GOT3 (cell line): ENCODE data around the gene MAN2A1.
"Not testable (repeated sequence)": the region's sequence is repeated elsewhere in the genome, so short reads cannot be mapped to it uniquely, and the experiment has no call there.

ENCODE experiments used
- DNase-seq: peaks from one replicate; lab custom pipeline; 2025; ENCODE audit warnings: mixed read lengths; lab: John Stamatoyannopoulos, UW

MAN2A1 gene

DNA sequence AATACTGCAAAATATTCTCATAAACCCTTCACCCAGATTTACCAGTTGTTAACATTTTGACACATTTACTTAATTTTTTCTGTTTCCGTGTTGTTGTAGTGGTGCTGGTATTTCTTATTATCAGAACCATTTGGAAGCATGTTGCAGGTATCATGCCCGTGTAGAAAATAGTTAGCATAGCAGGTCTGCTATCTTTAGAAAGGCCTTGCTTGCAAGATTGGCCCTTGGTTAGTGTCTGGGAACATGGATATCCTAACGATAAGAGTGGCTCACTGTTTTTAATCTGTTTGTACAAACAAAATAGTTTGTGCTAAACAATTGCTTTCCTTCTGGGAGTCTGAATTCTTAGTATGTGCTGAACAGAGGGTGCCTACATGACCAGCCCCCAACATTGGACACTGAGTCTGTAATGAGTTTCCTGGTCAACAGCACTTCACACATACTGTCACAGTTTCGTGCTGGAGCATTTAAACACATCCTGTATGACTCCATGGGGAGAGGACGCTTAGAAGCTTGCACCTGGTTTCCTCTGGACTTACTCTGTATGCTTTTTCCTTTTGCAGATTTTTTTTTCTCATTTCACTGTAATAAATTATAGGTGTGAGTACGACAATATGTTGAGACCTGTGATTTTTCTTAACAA lies 66.9 kb downstream of the MAN2A1 start:
- no peak for DNase-seq

- no peak for DNase-seq
Observed at GRCh38 chr5:109757490-109757889, 67.8 kb downstream of the MAN2A1 start.

DNA sequence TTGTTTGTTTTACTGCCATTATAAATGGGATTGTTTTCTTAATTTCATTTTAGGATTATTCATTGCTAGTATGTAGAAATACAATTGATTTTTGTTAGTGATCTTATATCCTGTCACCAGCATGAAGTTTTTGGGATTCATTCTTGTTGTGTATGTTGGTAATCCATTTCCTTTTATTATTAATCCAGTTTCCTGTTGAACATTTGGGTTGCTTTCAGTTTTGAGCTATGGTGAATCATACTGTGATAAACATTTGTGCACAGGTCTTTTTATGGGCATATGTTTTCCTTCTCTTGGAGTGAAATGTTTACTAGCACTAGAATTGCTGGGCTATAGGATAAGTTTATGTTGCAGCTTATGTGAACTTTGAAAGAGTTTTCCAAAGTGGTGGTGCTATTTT lies 69.6 kb downstream of the MAN2A1 start:
- DNase-seq = no peak

GRCh38 chr5:109760130-109760529 lies 70.4 kb downstream of the MAN2A1 start:
- DNase-seq = not testable (repeated sequence)

GRCh38 chr5:109762821-109763220 lies 73.1 kb downstream of the MAN2A1 start:
- DNase-seq = no peak

- no peak for DNase-seq
Observed at GRCh38 chr5:109767184-109767995, 77.7 kb downstream of the MAN2A1 start.

- DNase-seq = no peak
Observed at GRCh38 chr5:109767997-109768396, 78.3 kb downstream of the MAN2A1 start.

GRCh38 chr5:109769597-109770291 lies 80.0 kb downstream of the MAN2A1 start:
- no peak for DNase-seq

GRCh38 chr5:109775130-109775529 lies 85.4 kb downstream of the MAN2A1 start:
- DNase-seq = no peak

DNA sequence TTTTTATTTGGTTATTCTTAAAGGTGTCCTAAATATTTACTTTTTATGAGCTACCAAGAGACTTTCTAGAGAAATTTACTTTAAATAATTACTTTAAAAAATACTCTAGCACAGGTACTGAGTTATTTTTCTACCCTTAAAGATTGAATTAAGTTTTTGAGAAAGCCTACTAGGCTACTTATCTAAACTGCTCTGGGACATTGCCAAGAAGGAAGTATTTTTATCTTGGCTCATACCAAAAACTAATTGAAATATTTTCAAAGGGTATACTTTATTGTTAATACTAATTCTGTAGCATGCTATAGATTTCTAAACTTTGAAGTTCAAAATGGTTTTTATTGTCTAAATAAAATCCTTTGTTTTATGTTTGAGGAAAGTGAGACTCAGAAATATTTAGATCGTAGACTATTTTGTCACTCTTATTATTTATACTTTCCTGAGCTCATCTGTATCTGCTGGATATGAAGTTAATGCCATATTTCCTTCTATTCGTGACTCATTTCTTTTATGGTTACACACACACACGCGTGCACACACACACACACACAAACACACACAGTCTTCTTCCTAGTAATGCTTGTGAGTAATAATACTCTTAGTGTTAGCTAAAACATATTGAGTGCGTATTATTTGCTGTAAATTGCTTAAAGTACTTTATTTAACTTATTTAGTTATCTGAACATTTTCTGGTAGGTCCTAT lies 89.5 kb downstream of the MAN2A1 start:
- DNase-seq = no peak

GRCh38 chr5:109784687-109785086 lies 95.0 kb downstream of the MAN2A1 start:
- no peak for DNase-seq

DNA sequence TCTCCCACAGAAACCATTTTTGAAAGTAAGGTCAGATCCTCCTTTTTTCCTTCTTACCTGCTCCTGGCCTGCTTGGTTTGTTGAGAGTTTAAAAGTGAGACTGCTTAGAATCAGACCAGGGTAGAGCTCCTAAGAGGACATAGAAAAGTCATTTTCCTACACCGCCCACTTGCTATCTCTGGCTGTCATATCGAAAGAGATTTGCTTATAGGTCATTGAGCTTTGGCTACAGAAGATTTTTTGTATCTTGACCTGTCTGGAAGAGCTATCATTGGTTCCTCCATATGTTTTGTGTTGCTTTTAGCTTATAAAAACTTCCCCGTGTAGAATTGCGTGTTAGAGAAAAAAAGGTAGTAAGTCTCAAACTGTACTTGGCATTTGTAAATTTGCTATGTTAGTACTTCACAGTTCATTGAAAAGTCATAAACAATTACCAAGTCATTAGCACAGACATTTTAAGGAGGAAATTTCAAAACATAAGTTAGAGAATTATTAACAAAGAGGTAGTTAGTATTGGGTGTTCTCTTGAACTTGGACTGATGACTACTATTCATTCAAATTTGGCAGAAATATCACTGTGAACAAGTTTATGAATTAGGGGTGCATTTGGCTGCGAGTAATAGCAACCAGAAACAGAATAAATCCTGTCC lies 96.6 kb downstream of the MAN2A1 start:
- DNase-seq = no peak

DNA sequence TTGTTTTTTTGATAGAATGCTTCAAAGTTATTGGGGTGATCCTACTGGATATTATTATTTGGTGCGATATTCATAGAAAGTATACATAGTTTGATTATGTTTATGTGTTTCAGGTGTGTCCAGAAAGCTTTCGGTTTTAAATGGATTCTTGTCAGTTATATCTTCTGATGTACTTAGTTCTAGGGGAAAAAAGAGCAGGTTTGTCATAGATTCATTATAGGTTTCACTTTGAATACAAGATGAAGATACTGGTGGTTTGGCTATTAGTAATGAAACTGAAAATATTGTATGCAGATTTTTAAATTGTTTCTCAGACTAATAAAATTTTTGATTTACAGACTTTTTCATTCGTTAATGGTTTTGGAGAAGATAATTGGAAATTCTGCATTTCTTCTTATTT lies 98.9 kb downstream of the MAN2A1 start:
- no peak for DNase-seq

DNA sequence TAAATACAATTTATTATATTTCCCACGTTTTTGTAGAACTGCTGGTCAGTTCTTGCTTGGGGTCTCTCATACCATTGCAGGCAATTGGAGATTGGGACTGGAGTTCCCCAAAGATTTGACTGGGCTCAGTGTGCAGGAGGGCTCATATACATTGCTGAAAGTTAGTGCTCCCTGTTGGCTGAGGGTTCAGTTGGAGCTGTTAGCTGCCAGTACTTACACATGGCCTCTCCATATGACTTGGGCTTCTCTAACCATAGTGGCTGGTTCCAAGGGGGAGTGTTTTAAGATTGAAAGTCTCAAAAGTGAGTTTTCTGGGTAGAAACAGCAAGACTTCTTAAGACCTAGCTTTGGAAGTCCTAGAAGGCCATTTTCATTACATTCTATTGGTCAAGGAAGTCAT lies 102.9 kb downstream of the MAN2A1 start:
- no peak for DNase-seq

- no peak for DNase-seq
Observed at GRCh38 chr5:109803854-109804253, 114.1 kb downstream of the MAN2A1 start.

GRCh38 chr5:109805472-109805871 lies 115.7 kb downstream of the MAN2A1 start:
- no peak for DNase-seq

DNA sequence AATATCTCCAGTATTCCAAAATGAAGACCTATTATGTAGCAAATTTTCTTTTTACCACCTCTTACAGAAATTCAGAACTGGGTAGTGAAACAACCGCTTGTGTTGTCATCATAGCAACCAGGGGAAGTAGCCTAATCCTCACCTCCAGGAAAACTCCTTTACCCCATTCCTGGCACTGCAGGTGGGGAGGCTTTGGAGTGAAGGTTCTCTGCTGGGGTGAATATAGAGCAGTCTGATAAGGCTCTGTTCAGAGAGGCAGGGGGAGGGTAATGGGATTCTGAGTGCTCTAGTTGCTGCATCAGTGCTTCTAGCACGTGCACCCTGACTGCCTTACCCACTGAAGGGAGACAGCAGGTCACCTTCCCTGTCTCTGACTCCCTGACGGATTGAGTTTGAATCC lies 116.2 kb downstream of the MAN2A1 start:
- DNase-seq = no peak

DNA sequence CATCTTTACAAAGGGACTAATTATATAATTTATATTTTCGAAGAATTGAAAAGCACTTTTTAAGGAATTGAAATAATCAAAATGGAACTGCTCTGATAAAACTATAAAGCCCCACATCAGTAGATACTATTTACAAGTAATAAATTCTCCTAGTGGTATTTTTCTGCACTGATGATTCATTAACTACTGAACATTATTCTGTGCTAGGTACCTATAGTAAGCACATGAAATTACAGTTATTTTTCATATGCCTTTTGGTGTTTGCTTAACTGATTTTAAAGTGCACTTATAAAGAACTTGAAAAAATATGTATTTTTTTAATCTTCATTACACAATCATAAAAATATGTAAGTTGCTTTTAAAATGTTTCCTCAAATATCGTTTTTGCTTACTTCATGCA lies 123.0 kb downstream of the MAN2A1 start:
- no peak for DNase-seq

DNA sequence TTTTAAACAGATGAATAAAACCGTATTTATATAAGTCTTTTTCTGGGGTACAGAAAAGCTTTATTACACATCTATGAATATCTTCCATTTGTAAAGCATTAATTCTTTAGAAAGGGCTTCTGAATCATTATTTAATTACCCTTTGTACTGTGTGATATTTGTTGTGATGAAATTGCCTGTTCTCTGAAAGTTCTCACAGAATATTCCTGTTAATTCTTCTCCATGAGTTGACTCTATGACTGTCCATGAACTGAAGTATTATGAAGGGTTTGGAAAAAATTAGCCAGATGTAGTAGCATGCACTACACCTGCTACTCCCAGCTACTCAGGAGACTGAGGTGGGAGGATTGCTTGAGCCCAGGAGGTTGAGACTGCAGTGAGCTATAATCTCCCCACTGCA lies 127.0 kb downstream of the MAN2A1 start:
- DNase-seq = no peak

GRCh38 chr5:109819878-109820277 lies 130.2 kb downstream of the MAN2A1 start:
- no peak for DNase-seq

DNA sequence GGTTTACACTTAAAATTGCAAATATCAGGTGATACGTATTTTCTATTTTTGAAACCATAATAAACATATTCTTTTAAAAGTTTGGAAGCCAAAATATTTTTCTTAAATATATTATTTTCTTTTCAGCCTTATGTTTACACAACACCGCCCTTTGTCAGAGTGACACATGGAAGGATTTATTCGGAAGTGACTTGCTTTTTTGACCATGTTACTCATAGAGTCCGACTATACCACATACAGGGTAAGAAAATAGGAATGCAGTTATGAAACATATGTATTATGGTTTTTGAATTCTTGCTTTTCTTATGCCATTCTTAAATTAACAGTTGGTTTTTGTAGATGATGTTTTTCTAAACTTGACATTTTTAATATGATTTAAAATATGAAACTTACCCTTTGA lies 133.9 kb downstream of the MAN2A1 start:
- no peak for DNase-seq

GRCh38 chr5:109825450-109825849 lies 135.7 kb downstream of the MAN2A1 start:
- DNase-seq = no peak
